PFSK-1 (cell line): Measurements from ENCODE around the gene CDCP2.

ENCODE experiments used
- POLR2AphosphoS5 ChIP-seq: IDR thresholded peaks from 2 replicates; pipeline ENCODE4 v1.6.1; 2012; ENCODE audit warnings: low read depth, mild to moderate bottlenecking, control low read depth, low read length, moderate library complexity
- SIN3A ChIP-seq: IDR thresholded peaks from 2 replicates; pipeline ENCODE4 v1.6.1; 2012; ENCODE audit warnings: mild to moderate bottlenecking, low read length, moderate library complexity, borderline replicate concordance; ENCODE audit not compliant: insufficient read depth

DNA sequence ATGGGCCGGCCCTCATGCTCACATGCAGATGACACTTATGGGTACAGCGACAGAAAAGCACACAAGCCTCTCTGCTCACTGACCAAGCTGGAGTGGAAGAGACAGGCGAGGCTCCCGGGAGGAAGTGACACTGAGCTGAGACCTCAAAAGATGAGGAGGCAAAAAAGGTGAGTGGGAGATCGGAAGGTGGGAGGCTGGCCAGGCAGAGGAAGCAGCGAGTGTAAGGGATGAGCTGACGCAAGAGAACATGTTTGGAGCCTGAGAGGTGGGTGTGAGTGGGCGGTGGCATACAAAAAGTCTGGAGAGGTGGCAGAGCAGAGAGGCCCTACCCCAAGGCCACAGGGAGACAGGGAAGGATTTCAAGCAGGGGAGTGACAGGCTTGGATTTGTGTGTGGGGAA lies 18.2 kb upstream of the CDCP2 start:
- TF ChIP-seq SIN3A (no peak), POLR2AphosphoS5 (no peak)
